IPS-18a (cell line): ENCODE results near the gene MCM5.
"Not testable (repeated sequence)": the region's sequence is repeated elsewhere in the genome, so short reads cannot be mapped to it uniquely, and the experiment has no call there.

Source experiments
- H3K27ac ChIP-seq: one replicate; pipeline ENCODE4 v1.5.1; 2013; ENCODE audit warnings: low read length
- H3K27me3 ChIP-seq: one replicate; pipeline ENCODE4 v1.6.1; 2013; ENCODE audit warnings: mild to moderate bottlenecking, low read length; ENCODE audit not compliant: control insufficient read depth, insufficient read depth
- H3K36me3 ChIP-seq: one replicate; pipeline ENCODE4 v1.6.1; 2013; ENCODE audit warnings: low read depth, low read length; ENCODE audit not compliant: control insufficient read depth
- H3K4me1 ChIP-seq: one replicate; pipeline ENCODE4 v1.6.1; 2013; ENCODE audit warnings: low read depth, low read length; ENCODE audit not compliant: control insufficient read depth
- H3K4me3 ChIP-seq: one replicate; pipeline ENCODE4 v1.5.1; 2013; ENCODE audit warnings: low read length
- H3K9ac ChIP-seq: one replicate; pipeline ENCODE4 v1.6.1; 2013; ENCODE audit warnings: mild to moderate bottlenecking, low read length, moderate library complexity
- H3K9me3 ChIP-seq: one replicate; pipeline ENCODE4 v1.6.1; 2013; ENCODE audit warnings: low read depth, low read length; ENCODE audit not compliant: control insufficient read depth

The MCM5 gene

GRCh38 chr22:35399678-35400500 lies at the start of gene MCM5:
MCM5 (plus strand) TSS chr22:35400140; CDS start chr22:35400439, 299 bp downstream.
- Histone ChIP-seq H3K4me1 (peaks cover 8% of the 10 kb centered on the region), H3K27ac (peak within 1 kb of the TSS; percentile 98), H3K9ac (peak within 1 kb of the TSS; percentile 99), H3K27me3 (no peaks in the 10 kb centered on the region), H3K36me3 (peaks cover 39% of the 10 kb centered on the region), H3K4me3 (peak within 1 kb of the TSS; percentile 91), H3K9me3 (no peaks in the 10 kb centered on the region)

- H3K4me3 ChIP-seq: peak overlapping the region; percentile 76
- peaks cover 11% of the 10 kb centered on the region for H3K27me3 ChIP-seq
- no peaks in the 10 kb centered on the region for H3K9me3 ChIP-seq
- H3K4me1 ChIP-seq: peaks cover 4% of the 10 kb centered on the region
- H3K9ac ChIP-seq: peak overlapping the region; percentile 61
- no peaks in the 10 kb centered on the region for H3K36me3 ChIP-seq
- H3K27ac ChIP-seq: no peak overlapping the region
These were observed 49.1 kb upstream of the MCM5 start for GRCh38 chr22:35350539-35351503.

- Histone ChIP-seq H3K4me1 (peaks cover 4% of the 10 kb centered on the region), H3K27me3 (peaks cover 11% of the 10 kb centered on the region), H3K4me3 (no peak overlapping the region), H3K36me3 (no peaks in the 10 kb centered on the region), H3K9me3 (no peaks in the 10 kb centered on the region), H3K9ac (no peak overlapping the region), H3K27ac (no peak overlapping the region)
These were observed 47.5 kb upstream of the MCM5 start for GRCh38 chr22:35352214-35353111.

- Histone ChIP-seq H3K27ac (no peak overlapping the region), H3K36me3 (no peaks in the 10 kb centered on the region), H3K4me1 (peaks cover 4% of the 10 kb centered on the region), H3K27me3 (peaks cover 11% of the 10 kb centered on the region), H3K9me3 (no peaks in the 10 kb centered on the region), H3K4me3 (no peak overlapping the region), H3K9ac (no peak overlapping the region)
These were observed 46.6 kb upstream of the MCM5 start for GRCh38 chr22:35353318-35353717.

- peaks cover 11% of the 10 kb centered on the region for H3K27me3 ChIP-seq
- H3K9ac ChIP-seq: no peak overlapping the region
- H3K9me3 ChIP-seq: no peaks in the 10 kb centered on the region
- no peak overlapping the region for H3K4me3 ChIP-seq
- no peak overlapping the region for H3K27ac ChIP-seq
- H3K4me1 ChIP-seq: peaks cover 4% of the 10 kb centered on the region
- no peaks in the 10 kb centered on the region for H3K36me3 ChIP-seq
These were observed 45.9 kb upstream of the MCM5 start for GRCh38 chr22:35354068-35354467.

GRCh38 chr22:35357883-35358621 lies 41.9 kb upstream of the MCM5 start:
- no peaks in the 10 kb centered on the region for H3K27me3 ChIP-seq
- no peaks in the 10 kb centered on the region for H3K4me1 ChIP-seq
- no peak overlapping the region for H3K27ac ChIP-seq

GRCh38 chr22:35359380-35360065 lies 40.4 kb upstream of the MCM5 start:
- H3K27me3 ChIP-seq: no peaks in the 10 kb centered on the region
- no peaks in the 10 kb centered on the region for H3K4me1 ChIP-seq
- H3K36me3 ChIP-seq: no peaks in the 10 kb centered on the region
- H3K27ac ChIP-seq: no peak overlapping the region
- no peak overlapping the region for H3K4me3 ChIP-seq
- no peak overlapping the region for H3K9ac ChIP-seq
- no peaks in the 10 kb centered on the region for H3K9me3 ChIP-seq

More at GRCh38 chr22:35357883-35358621, 41.9 kb upstream of the MCM5 start:
- Histone ChIP-seq H3K9me3 (no peaks in the 10 kb centered on the region), H3K9ac (no peak overlapping the region), H3K36me3 (no peaks in the 10 kb centered on the region), H3K4me3 (no peak overlapping the region)

GRCh38 chr22:35361001-35361558 lies 38.9 kb upstream of the MCM5 start:
- no peaks in the 10 kb centered on the region for H3K4me1 ChIP-seq
- no peak overlapping the region for H3K4me3 ChIP-seq
- no peaks in the 10 kb centered on the region for H3K9me3 ChIP-seq
- H3K27me3 ChIP-seq: no peaks in the 10 kb centered on the region
- no peak overlapping the region for H3K9ac ChIP-seq
- no peak overlapping the region for H3K27ac ChIP-seq
- no peaks in the 10 kb centered on the region for H3K36me3 ChIP-seq

- no peak overlapping the region for H3K27ac ChIP-seq
These were observed 36.3 kb upstream of the MCM5 start for GRCh38 chr22:35363566-35364086.

GRCh38 chr22:35364230-35364629 lies 35.7 kb upstream of the MCM5 start:
- H3K36me3 ChIP-seq, H3K27ac ChIP-seq, H3K27me3 ChIP-seq, H3K9me3 ChIP-seq, H3K4me3 ChIP-seq, H3K4me1 ChIP-seq, H3K9ac ChIP-seq: not testable (repeated sequence)

More at GRCh38 chr22:35363566-35364086, 36.3 kb upstream of the MCM5 start:
- Histone ChIP-seq H3K4me1 (no peaks in the 10 kb centered on the region), H3K4me3 (no peak overlapping the region), H3K9me3 (no peaks in the 10 kb centered on the region), H3K36me3 (no peaks in the 10 kb centered on the region), H3K27me3 (no peaks in the 10 kb centered on the region), H3K9ac (no peak overlapping the region)
